HCT116 (cell line): ENCODE results near the gene HIPK2.

Experiments
- CTCF ChIP-seq, 3 experiments: fragments of 200-600 bp in 1 of 3; sonication (generic) in 1 of 3; IDR thresholded peaks in 2 of 3; conservative IDR thresholded peaks in 1 of 3; 2 replicates each; pipeline ENCODE4 v1.5.1; 2012 to 2017; ENCODE audit warnings: low read depth in 2 of 3, low read length in 2 of 3, antibody characterized with exemption in 1 of 3, borderline replicate concordance in 1 of 3, control low read depth in 1 of 3, mild to moderate bottlenecking in 1 of 3, mixed read lengths in 1 of 3, mixed run types in 1 of 3, moderate library complexity in 1 of 3; ENCODE audit not compliant: insufficient read depth in 1 of 3
- REST ChIP-seq: IDR thresholded peaks from 2 replicates; pipeline ENCODE4 v1.6.1; 2012; ENCODE audit warnings: low read depth

GRCh38 chr7:139594090-139594489 lies 183.7 kb downstream of the HIPK2 start:
- TF ChIP-seq REST (no peak), CTCF (IDR thresholded peaks at IDR 0.05 in 2 of 3, conservative IDR thresholded peaks at IDR 0.05 in 1 of 3; ENCODE audit: borderline replicate concordance in 1 of 3, insufficient read depth in 1 of 3, low read depth in 2 of 3, low read length in 2 of 3) (no peak)
